Regular cardiac myocyte (primary cell): ENCODE results near the gene DHX29. TPM values are rescaled to one million over a fixed set of nuclear protein-coding genes. Genes with fewer than 3 reads are reported as not detected.

Experiments
- total RNA-seq: library from RNA; depleted of rRNA; stranded (reverse); fragments of >200 nt; gene quantifications from 2 replicates; pipeline ENCODE4 v1.2.3, GENCODE V29; 2014

The DHX29 gene, protein sequence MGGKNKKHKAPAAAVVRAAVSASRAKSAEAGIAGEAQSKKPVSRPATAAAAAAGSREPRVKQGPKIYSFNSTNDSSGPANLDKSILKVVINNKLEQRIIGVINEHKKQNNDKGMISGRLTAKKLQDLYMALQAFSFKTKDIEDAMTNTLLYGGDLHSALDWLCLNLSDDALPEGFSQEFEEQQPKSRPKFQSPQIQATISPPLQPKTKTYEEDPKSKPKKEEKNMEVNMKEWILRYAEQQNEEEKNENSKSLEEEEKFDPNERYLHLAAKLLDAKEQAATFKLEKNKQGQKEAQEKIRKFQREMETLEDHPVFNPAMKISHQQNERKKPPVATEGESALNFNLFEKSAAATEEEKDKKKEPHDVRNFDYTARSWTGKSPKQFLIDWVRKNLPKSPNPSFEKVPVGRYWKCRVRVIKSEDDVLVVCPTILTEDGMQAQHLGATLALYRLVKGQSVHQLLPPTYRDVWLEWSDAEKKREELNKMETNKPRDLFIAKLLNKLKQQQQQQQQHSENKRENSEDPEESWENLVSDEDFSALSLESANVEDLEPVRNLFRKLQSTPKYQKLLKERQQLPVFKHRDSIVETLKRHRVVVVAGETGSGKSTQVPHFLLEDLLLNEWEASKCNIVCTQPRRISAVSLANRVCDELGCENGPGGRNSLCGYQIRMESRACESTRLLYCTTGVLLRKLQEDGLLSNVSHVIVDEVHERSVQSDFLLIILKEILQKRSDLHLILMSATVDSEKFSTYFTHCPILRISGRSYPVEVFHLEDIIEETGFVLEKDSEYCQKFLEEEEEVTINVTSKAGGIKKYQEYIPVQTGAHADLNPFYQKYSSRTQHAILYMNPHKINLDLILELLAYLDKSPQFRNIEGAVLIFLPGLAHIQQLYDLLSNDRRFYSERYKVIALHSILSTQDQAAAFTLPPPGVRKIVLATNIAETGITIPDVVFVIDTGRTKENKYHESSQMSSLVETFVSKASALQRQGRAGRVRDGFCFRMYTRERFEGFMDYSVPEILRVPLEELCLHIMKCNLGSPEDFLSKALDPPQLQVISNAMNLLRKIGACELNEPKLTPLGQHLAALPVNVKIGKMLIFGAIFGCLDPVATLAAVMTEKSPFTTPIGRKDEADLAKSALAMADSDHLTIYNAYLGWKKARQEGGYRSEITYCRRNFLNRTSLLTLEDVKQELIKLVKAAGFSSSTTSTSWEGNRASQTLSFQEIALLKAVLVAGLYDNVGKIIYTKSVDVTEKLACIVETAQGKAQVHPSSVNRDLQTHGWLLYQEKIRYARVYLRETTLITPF (N-terminal part only)
- 34.1 and 38.5 TPM in 2 replicates for total RNA-seq

DNA sequence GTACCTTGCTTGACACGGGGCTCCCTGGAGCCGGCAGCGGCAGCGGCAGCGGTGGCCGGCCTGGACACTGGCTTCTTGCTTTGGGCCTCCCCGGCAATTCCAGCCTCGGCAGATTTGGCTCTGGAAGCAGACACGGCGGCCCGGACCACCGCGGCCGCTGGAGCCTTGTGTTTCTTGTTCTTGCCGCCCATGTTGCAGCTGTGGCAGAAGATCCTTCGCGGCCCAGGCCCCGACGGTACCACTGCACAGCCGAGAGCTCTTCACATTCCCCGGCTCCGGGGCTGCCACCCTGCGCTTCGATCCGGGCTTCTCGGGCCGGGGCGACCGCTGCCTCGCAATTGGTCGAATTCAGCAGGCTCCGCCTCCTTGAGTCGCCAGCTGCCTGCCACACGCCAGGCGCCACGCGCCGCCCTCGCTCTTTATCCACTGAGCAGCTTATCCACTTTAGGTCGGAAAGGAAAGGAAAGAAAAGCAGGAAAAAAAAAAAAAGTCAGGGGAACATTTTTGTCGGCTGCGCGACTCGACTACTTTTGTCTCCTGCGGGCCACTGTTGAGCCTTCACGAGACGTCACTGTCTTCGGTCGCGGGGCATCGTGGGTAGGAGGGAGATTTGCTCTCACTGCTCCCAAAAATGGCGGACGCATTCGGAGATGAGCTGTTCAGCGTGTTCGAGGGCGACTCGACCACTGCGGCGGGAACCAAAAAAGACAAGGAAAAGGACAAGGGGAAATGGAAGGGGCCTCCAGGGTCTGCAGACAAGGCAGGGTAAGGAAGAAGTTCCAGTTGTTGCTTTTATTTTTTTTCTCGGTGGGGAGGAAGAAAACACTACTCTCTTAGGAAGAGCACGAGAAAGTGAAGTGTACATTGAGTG lies at the start of gene DHX29, which contains the start of gene MTREX:
Gene DHX29 (minus strand): TSS at position 312 of the 871 bp plus-strand sequence. CDS start 121 bp downstream, at position 191.
Gene MTREX (plus strand): TSS at position 607 of the 871 bp plus-strand sequence. CDS start 25 bp downstream, at position 632.

DNA sequence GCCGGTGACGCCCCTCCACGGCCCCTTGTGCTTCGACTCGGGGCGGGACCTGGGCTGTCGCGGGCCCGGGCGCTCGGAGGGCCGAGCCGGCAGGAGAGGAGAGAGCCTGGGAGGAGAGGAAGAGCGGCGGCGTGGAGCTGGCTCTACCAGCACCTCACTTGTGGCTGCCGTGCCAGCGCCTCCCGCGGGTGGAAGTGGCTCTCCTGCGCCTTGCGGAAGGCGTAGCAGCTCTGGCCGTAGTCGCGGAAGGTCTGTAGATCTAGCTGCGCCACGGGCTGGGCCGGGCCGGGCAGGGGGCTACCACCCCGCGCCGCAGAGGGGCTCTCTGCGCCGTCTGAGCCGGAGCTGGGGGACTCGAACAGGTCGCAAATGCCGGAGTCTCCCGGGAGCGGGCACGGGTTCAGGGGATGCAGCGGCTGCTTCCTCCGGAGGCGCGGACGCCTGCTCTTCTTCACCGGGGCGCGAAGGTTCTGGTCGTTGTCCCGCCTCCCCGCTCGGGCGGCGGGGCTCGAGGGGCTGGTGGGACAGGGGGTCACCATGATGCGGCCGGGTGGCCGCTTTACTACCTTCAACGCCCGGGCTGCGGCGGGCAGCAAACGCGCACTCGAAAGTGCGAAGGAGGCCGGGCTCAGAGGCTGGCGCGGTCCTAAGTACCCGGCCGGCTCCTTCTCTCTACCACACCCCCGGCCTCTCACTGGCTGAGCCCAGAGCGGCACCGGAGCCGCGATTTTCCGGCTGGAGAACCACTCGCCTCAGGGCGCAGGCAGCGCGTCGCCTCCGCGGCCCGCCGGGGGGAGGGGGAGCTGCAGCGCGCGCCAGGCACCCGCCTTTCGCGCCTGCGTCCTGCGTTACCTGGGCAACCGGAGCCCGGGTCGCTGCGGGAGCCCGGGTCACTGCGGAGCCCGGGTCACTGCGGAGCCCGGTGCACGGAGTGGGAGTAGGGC lies 74.2 kb downstream of the DHX29 start, which contains the start of gene CCNO:
Gene CCNO (minus strand): TSS at position 624 of the 944 bp plus-strand sequence. CDS start 85 bp downstream, at position 539.

DNA sequence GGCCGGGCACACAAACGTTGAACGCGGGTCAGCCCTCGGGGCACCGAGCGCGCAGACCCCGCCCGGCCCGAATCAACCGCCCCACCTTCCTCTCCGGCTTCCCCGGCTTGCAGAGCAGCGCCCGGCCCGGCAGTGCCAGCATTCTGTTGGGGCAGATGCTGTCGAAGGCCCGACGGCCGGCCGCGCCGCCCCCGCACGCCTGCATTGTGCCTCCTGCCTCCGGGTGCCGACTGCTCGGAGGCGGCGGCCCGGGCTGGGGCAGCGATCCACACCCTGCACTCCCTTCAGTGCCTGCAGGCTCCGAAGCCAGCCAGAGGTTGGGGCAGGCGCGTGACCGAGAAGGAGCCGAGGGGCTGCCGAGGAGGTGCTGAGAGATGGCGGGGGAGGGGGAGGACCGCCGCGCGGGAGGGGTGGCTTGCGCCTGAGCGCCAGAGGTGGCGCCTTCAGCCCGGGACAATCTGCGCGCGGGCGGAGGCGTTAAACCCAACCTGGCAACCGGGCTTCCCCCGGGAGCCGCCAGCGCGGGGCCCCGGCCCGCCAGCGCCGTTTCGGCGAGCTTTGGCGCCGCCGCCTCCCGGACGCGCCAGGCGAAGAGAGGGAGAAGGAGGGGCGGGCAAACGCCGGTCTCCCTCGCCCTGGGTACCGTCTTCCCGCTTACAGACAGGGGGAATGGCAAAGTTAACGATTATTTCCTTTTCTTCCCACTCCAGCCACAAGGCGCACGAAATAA lies 80.4 kb downstream of the DHX29 start, which contains the start of gene MCIDAS:
Gene MCIDAS (minus strand): TSS at position 382 of the 730 bp plus-strand sequence. CDS start 177 bp downstream, at position 205.

Other genes with a start within 250 kb of the DHX29 start
- not detected in 2 replicates for gene GZMA, start 205.0 kb downstream of the DHX29 start, total RNA-seq
- 165 and 182 TPM in 2 replicates for gene GPX8, start 147.5 kb downstream of the DHX29 start, total RNA-seq
- 0.19 and 0.56 TPM in 2 replicates for gene CDC20B, start 134.5 kb downstream of the DHX29 start, total RNA-seq
- gene MCIDAS, start 80.4 kb downstream of the DHX29 start, total RNA-seq: not detected in 2 replicates
- gene CCNO, start 74.1 kb downstream of the DHX29 start, total RNA-seq: under 0.01 and 0.56 TPM in 2 replicates
- 151 and 181 TPM in 2 replicates for gene MTREX, start 295 bp upstream of the DHX29 start, total RNA-seq
- 42.9 and 122 TPM in 2 replicates for gene PLPP1, start 227.3 kb upstream of the DHX29 start, total RNA-seq